ENCODE data around the gene GALNT15. TPM values are rescaled to one million over a fixed set of nuclear protein-coding genes. Genes with fewer than 3 reads are reported as not detected.

Gene GALNT15
- total RNA-seq: 10.3 TPM
- long read RNA-seq, full-length matches to known transcripts: 25 of 28 reads
- long read RNA-seq, partial matches to known transcripts: 2 of 28 reads
- long read RNA-seq, other reads (novel, unspliced or antisense): 1 of 28 reads

- H3K9me3 ChIP-seq: no peaks in the 10 kb centered on the region
- peak within 1 kb of the TSS; percentile 60 for H3K27ac ChIP-seq
- peaks cover 32% of the 10 kb centered on the region for H3K4me1 ChIP-seq
- H3K27me3 ChIP-seq: no peaks in the 10 kb centered on the region
- intact Hi-C loops (cut with DNase I): no loop called here
- no peak for TF ChIP-seq CTCF (IDR thresholded peaks at IDR 0.05)
- H3K4me3 ChIP-seq: peak within 1 kb of the TSS; percentile 40
- ATAC-seq (peak; percentile 66), DNase-seq (peak; percentile 81)
- no peaks in the 10 kb centered on the region for H3K36me3 ChIP-seq
Measured at GRCh38 chr3:16174389-16174788, at the start of gene GALNT15. Gene GALNT15 (plus strand): TSS chr3:16174680. CDS start chr3:16175152, 472 bp downstream.

- DNase-seq (no peak), ATAC-seq (no peak)
- no peak for TF ChIP-seq CTCF (IDR thresholded peaks at IDR 0.05)
- no peak overlapping the region for H3K27ac ChIP-seq
- H3K27me3 ChIP-seq: no peaks in the 10 kb centered on the region
- no peaks in the 10 kb centered on the region for H3K36me3 ChIP-seq
- no peaks in the 10 kb centered on the region for H3K9me3 ChIP-seq
- intact Hi-C loops (cut with DNase I): no loop called here
- no peak overlapping the region for H3K4me3 ChIP-seq
- no peaks in the 10 kb centered on the region for H3K4me1 ChIP-seq
Measured at GRCh38 chr3:16126634-16127033, 47.8 kb upstream of the GALNT15 start.

GRCh38 chr3:16127249-16127648 lies 47.2 kb upstream of the GALNT15 start:
- no peak for TF ChIP-seq CTCF (IDR thresholded peaks at IDR 0.05)
- H3K36me3 ChIP-seq: no peaks in the 10 kb centered on the region
- DNase-seq: no peak
- H3K27me3 ChIP-seq: no peaks in the 10 kb centered on the region
- H3K4me3 ChIP-seq: no peak overlapping the region
- no peaks in the 10 kb centered on the region for H3K9me3 ChIP-seq
- intact Hi-C loops (cut with DNase I): no loop called here
- no peak overlapping the region for H3K27ac ChIP-seq
- no peak for ATAC-seq
- peaks cover under 1% of the 10 kb centered on the region for H3K4me1 ChIP-seq

GRCh38 chr3:16130066-16130465 lies 44.4 kb upstream of the GALNT15 start:
- no peak for ATAC-seq
- H3K27ac ChIP-seq: no peak overlapping the region

GRCh38 chr3:16132190-16132589 lies 42.3 kb upstream of the GALNT15 start:
- Histone ChIP-seq H3K27ac (no peak overlapping the region), H3K36me3 (no peaks in the 10 kb centered on the region), H3K9me3 (no peaks in the 10 kb centered on the region), H3K4me1 (peaks cover 4% of the 10 kb centered on the region), H3K27me3 (no peaks in the 10 kb centered on the region), H3K4me3 (no peak overlapping the region)
- TF ChIP-seq CTCF (IDR thresholded peaks at IDR 0.05): no peak
- ATAC-seq (no peak), DNase-seq (no peak)
- intact Hi-C loops (cut with DNase I): no loop called here

More at GRCh38 chr3:16130066-16130465, 44.4 kb upstream of the GALNT15 start:
- H3K36me3 ChIP-seq: no peaks in the 10 kb centered on the region
- no peak for DNase-seq
- TF ChIP-seq CTCF (IDR thresholded peaks at IDR 0.05): no peak
- intact Hi-C loops (cut with DNase I): no loop called here
- H3K4me1 ChIP-seq: peaks cover 4% of the 10 kb centered on the region
- H3K9me3 ChIP-seq: no peaks in the 10 kb centered on the region
- no peaks in the 10 kb centered on the region for H3K27me3 ChIP-seq
- H3K4me3 ChIP-seq: no peak overlapping the region

GRCh38 chr3:16132928-16133327 lies 41.6 kb upstream of the GALNT15 start:
- intact Hi-C loops (cut with DNase I): no loop called here
- H3K4me1 ChIP-seq: peaks cover 4% of the 10 kb centered on the region

More at GRCh38 chr3:16132928-16133327, 41.6 kb upstream of the GALNT15 start:
- H3K36me3 ChIP-seq: no peaks in the 10 kb centered on the region
- H3K9me3 ChIP-seq: no peaks in the 10 kb centered on the region
- ATAC-seq: no peak
- no peak overlapping the region for H3K4me3 ChIP-seq
- no peak for TF ChIP-seq CTCF (IDR thresholded peaks at IDR 0.05)
- no peak overlapping the region for H3K27ac ChIP-seq
- no peaks in the 10 kb centered on the region for H3K27me3 ChIP-seq
- no peak for DNase-seq
